GM12874 (cell line): ENCODE data around the gene GPR137B.

Source experiments
- TF ChIP-seq, protein P1 (sequence below): IDR thresholded peaks from 2 replicates; pipeline ENCODE4 v1.5.1; 2011; ENCODE audit warnings: low read depth, mild to moderate bottlenecking, control low read depth, low read length, moderate library complexity; ENCODE audit not compliant: insufficient read depth

GPR137B gene

GRCh38 chr1:236154126-236154525 is 11.8 kb downstream of the GPR137B start:
- TF ChIP-seq, protein P1, sequence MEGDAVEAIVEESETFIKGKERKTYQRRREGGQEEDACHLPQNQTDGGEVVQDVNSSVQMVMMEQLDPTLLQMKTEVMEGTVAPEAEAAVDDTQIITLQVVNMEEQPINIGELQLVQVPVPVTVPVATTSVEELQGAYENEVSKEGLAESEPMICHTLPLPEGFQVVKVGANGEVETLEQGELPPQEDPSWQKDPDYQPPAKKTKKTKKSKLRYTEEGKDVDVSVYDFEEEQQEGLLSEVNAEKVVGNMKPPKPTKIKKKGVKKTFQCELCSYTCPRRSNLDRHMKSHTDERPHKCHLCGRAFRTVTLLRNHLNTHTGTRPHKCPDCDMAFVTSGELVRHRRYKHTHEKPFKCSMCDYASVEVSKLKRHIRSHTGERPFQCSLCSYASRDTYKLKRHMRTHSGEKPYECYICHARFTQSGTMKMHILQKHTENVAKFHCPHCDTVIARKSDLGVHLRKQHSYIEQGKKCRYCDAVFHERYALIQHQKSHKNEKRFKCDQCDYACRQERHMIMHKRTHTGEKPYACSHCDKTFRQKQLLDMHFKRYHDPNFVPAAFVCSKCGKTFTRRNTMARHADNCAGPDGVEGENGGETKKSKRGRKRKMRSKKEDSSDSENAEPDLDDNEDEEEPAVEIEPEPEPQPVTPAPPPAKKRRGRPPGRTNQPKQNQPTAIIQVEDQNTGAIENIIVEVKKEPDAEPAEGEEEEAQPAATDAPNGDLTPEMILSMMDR: no peak

- TF ChIP-seq, protein P1: no peak
Observed at GRCh38 chr1:236154671-236155398, 12.5 kb downstream of the GPR137B start.

- TF ChIP-seq, protein P1: no peak
Observed at GRCh38 chr1:236155399-236155767, 13.0 kb downstream of the GPR137B start.

DNA sequence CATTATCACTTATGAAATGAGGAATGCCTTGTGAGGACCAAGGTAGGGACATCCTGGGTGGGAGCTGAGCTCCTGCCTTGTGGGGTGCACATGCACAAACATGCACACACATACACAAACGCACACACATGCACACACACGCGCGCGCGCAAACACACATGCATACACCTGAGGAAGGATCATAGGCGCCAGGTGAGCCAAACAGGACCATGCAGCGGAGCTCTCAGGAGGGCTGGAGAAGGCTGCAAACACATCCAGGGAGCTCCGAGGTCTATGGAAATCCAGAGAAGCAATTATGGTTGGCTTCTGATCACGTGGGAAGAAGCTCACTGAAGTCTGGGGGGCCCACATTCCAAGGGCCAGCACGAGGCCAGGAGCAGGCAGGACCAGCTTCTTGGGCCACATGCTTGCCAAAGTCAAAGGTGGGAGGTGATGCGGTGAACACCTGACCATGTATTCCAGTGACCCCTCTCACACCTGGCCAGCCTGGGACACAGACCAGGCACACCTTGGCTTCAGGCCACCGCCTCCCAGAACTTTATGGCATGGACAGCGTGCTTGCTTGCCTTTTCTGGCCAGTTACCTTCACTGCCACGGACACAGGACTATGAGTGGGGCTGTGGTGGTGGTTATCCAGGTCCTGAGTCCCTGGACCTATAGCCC is 13.6 kb downstream of the GPR137B start:
- TF ChIP-seq, protein P1: no peak

GRCh38 chr1:236156512-236157208 is 14.3 kb downstream of the GPR137B start:
- TF ChIP-seq, protein P1: no peak

GRCh38 chr1:236158719-236159118 is 16.4 kb downstream of the GPR137B start:
- TF ChIP-seq, protein P1: no peak
